ENCODE data around the gene DIAPH3.

The DIAPH3 gene

DNA sequence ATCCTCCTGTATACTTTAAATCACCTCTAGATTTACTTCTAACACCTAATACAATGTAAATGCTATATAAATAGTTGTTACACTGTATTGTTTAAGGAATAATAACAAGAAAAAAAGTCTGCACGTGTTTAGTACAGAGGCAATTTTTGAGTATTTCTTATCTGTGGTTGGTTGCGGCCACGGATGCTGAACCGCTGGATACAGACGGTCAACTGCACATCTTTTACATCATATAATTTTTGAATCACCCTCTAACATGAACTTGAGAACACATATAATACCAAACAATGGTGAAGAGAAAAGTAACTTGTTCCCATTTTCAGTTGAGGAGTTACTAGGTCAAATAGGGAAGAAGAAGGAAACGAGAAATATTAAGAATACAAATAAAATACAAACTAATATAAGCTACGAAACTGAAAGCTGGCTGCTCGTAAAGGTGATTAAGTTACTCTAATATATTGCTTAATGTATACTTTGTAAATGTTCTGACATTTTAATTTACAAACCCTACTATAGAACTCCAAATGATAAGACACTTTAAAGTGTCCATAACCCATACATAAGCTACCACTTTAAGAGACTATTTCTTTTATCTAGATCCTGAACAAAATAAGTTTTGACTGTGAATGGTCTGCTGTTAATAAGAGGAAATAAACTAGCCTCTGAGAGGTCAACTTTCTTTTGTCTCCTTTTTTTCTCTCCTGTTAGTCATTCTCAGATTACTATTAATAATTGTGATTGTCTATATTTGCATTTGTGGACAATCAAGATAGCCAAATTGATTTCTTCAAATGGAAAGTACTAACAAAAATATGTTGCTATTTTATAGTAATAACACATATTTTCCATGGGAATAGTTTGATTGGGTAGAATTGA is 457.4 kb downstream of the DIAPH3 start:
- DNase-seq: no peak

DNA sequence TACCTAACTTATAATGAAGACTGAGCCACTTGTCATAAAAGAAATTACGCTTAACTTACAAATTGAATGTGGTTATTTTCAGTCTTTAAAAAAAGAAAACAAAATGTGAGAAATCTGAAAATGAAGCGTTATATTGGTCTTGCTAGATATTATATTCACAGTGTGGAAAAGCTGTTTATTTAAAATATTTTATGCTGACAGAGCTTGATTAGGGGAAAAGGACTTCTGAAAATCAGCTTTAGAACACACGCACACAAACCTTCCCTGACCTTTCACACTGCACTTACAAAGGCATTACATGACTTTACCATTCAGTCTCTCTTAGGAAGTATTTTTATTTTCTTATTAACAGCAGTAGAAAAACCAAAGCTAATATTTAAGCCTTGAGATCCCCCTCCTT is 461.5 kb downstream of the DIAPH3 start:
- DNase-seq: no peak

DNA sequence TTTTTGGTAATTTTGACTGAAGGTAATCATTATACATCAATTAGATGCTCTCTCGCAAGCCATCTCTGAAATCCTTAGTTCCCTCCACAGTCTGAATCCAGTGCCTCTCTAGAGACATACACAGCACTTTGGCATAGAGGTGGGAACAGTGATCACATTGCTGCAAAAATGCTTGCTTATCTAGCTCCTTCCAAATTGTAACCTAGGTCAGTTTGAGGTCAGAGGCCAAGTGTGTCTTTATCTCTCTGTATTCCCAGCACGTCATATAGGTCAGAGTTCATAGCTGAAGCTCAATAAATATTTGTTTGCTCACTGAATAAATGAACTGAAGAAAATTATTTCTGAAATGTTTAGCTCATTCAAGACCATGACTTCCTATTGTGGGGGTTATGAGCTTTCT is 462.5 kb downstream of the DIAPH3 start:
- no peak for DNase-seq

DNA sequence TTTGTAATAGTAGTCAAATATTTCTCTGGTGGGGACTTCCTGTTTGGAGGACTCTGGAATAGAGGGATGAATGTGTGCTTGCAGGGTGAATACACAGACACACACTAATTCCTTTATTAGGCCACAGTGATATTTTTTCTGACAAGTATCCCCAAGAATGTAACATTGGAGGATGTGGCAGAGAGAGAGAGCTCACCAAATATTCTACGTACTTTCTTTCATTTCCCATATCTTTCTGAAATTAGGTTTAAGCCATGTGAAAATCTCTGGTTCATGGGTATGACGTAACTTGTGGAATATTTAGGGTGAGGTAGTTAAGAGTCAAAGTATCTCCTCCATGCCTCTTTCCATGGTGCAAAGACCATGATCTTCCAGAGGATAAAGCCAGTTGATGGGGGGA is 463.4 kb downstream of the DIAPH3 start:
- DNase-seq: no peak

DNA sequence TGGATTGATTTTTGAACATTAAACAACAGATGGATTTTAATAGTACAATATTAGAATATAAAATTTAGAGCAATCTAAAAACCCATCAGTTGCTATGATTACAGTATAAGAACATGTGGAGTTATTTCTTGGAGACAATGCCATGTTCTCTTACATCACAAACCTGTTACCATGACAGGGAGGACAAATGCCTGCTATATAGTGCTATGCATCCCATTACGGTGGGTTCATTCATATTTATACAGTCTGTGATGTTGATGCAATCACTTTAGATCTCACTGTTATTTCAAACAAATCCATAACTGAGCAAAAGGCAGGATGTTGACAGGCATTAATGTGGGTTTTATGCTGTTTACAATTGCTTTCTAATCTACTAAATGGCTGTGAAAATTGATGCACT is 467.5 kb downstream of the DIAPH3 start:
- DNase-seq: no peak

DNA sequence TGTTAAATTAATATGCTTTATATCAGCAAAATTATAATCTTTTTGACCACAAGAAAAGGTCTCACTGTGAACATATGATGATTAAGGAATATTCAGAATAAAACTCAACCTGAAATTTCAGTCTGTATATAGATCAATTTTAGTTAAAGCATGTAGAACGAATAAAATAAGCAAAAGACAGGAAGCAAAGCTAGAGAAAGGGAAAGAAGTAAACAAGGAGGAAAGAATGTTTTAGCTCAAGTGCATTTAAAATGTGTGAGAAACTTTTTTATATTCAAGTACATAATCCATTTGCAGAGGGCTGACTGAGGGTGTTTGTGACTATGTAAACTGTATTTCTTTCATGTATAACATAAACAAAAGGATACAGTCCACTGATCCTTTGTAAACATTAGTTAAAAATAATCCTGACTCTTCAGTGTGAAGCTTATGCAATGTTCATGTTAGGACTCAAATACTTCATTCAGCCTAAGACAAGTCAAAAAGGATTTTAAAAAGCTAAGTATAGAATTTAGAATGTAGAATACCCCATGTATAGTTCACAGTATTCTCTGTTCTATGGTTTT is 472.1 kb downstream of the DIAPH3 start:
- DNase-seq: no peak

DNA sequence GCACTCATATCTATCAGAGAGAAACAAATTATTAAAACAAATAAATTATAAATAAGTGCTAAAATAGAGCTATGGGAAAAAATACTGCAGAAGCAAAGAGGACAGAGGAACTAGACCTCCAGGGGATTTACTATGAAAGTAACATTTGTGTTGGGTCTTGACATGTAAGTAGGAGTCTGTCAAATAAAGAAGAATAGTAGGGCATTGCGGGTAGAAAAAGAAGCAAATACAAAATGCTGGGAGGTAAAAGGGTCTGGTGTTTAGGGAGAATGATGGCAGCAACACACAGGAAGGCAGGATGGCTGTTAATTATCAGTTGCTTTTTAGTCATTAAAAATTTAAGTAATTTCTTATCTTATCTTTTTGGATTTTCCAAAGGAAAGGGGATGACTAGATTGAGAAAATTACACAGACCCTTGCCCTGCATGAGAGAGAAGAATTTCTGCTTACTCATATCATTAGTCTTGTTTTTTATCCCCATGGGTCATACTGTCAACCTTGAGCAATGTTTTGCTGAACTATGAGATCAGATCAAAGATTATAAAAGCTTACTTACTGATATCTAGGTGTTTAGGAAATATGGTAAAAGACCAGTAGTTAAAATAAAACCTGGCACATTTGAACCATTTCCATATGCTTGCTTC is 472.7 kb downstream of the DIAPH3 start:
- DNase-seq: no peak

DNA sequence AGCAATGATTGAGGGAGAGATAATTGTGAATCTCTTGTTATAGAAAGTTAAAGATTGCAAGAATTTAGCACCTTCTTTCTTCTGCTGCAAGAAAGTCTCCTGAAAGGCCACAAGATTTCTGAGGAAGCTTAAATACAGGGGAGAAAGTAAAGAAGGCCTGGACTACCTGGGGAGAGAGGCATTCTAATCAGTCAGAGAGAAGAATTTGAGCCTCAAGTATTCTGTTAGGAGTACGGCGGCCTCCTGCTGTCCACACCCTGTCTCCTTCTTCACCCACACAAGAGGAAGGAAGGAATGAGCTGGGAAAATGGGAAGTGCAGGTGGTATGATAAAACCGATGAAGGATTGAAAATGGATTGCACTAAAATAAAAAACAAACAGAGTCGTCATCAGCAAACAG is 474.7 kb downstream of the DIAPH3 start:
- no peak for DNase-seq

DNA sequence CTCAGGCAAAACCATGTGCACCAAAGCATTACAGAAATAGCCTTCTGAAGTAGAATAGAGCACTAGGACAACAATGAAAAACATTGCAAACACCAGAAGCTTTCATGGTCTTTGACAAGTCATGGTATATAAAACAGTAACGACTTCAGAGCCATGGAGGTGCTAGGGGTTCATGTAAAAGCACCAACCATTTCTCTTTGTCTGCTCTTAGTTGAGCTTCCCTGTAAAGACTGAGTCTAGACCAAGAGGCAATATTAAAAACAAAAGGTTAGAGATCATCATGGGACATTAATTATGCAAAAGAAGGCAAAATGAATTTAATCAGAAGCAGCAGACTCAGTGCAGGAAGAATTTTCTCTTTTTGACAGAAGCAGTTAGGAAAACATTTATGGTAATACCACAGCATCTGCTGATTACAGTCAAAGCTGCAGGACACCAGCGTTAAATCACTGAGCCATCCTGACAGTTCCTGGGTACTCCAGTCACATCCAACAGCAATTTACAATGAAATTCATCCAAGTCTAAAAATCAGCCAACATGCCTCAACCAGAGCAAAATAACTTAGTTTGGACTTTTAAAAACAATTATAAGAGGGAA is 476.8 kb downstream of the DIAPH3 start:
- DNase-seq: no peak

DNA sequence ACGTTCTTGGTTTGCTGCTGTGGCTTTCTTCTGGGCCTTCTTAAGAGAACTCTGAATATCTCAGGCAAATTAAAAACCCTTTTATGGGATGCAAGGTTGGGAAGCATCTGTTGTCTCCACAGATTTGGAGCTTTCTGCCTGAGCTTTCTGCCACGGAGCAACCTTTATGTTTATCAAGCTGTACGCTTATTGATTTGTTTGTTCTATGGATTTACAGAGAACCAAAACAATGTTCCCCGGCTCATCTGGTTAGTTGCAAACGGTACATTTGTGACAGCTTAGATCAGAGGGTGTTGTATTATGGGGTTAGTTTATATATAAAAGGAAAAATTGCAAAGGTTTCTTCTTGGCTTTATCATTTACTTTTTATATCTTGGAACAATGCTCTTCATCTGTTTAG is 479.6 kb downstream of the DIAPH3 start:
- no peak for DNase-seq

DNA sequence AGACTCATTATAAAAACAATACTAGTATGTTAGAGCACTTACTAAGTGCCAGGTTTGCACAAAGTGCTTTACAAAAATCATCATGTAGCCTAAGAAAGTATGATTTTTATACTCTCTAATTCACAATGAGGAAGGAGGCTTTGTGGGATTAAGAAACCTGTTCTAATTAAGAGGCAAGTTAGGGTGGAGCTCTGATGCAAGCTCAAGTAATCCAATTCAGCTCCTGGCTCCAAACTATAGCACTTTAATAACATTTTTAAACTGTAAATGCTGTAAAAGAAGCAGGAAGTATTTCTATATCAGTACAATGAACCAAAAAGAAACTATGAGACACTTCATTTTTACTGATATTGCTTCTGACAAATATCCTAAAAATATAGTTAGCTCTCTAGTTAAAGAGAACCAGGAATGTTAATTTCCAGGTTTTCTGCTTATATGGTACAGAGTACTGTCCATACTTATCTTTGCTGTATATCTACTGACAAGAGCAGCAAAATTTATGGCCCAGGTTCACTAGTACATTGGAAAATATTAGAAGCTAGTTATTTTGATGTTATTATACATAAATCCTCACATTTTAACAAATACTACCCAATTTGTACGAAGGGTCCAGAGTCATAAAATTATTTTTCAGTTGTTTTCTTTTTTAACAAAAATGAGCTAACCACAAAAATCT is 482.0 kb downstream of the DIAPH3 start:
- no peak for DNase-seq

DNA sequence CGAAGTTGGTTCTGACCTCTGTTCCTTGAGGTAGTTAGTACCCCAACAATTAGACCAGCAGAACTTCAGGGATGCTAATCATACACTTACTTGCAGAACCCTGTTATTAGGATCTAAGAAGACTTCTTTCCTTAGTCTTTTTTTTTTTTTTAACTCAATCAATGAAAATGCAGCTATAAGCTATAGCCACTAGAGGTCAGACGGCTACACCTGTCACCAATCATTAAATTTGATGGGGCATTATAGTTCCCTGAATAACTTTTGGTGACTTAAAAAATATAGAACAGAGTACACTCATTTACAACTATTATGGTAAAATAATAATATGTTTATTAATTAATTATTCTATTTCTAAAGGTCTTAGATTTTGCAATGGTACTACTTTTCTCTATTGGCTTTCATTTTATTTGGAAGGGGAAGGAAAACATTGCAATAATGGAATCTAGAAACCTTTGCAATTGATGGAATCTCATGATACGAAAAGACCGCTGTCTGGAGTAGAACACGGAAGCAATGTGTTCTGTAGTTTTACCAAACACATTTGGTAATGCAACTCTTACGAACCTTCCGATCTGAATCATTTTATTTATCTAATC is 483.2 kb downstream of the DIAPH3 start:
- no peak for DNase-seq

DNA sequence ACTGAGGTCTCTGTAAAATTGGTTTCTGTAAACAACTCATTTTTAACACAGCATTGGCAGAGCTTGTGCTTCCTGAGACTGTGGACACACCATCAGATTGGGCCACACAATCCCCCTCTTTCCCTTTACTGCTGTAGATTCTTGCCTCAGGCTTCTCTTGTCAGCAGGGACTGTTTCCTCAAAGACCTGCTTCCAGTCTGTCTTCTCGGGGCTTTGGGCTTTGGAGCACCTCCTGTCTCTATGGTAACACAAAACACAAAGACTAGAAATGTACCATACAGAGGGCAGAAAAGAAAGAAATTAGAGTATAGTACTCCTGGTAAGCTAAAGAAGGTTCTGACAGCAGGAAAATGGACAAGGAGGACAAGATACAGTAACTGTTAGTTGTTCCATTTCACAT is 484.5 kb downstream of the DIAPH3 start:
- DNase-seq: no peak

DNA sequence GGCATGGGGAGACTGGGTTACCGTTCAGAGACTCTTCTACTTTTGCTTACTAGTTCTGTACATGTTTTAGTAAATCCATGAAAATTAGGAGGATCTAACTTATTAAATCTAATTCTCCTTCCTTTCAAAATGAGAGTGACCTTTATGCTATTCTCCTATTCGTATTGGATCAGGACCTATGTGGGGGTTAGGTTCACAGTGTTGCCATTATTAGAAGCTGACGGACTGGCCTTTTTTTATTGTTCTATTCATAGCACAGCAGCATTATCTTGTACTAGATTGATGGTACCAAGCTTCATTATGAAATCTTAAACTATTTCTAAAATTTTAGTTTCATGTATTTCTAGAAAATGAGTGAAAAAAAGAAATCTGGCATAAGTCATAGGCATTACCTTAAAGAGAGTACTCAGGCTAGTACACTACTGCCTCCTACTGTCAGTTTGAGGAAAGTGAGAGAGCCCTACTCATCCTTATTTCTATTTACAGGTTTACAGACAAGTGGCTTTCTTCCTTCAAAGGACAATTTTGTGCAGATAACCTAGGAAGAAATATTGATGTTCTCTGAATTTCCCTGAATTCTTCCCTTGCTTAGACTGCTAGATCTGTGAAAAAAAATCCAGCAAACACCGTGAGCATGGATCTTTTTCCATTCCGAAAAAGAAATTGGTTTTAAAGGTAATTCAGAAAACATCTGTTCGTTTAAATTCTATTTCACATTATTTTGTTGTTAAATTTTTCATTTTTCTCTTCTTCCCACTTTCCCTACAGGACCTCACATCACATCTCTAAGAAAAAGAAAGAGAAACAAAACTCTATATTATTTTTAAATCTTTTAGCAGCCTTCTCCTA is 485.5 kb downstream of the DIAPH3 start:
- peak in 1 of 2 donors; percentile 41 for DNase-seq

DNA sequence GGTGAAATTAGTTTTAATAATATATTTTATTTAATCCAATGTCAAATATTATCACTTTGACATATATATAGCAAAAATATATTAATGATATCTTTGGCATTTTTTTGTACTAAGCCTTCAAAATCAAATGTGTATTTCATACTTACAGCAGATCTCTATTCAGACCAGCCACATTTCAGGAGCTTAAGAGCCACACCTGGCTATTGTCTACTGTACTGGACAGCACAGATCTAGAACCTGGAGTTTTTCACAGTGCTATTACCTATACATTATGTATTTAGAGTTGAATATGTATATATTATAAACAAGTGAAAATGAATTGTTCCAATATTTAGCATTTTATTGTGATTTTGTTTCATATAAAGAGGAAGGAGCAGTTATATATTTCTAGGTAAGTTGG is 486.3 kb downstream of the DIAPH3 start:
- DNase-seq: no peak

DNA sequence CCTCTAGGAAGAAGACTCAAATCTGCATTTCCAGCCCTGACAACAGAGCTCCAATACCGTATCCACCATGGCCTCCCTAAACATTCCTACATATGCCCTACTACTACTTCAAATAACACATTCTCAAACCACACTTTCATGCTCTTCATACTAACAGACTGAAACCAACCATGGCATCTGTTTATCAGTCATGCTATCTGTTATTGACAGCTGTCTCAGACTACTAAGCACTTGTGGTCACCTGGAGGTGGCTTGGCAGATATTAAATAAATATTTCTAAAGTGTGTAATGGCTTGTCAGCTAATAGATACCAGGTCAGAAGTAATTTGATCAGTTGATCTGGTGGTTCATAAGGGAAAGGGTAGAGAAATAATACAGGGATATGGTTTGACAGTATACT is 489.1 kb downstream of the DIAPH3 start:
- DNase-seq: no peak

DNA sequence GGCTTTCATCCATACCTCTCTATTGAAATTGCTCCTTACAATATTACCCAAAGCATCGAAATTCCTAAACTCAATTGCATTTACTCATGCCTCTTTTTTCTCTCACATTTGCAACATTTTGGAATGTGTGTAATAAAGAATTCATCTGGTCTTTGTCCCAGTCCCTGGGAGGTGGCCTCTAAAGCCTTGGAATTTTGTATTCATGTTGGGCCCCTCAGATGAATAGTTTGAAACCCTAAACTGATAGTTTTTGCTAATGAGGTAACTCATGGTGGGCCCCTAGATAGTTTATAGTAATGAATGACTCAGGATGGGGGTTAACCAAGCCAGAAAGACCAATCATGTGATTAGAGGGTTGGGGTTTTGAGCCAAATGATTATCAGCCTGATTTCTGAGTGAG is 490.4 kb downstream of the DIAPH3 start:
- DNase-seq: no peak

DNA sequence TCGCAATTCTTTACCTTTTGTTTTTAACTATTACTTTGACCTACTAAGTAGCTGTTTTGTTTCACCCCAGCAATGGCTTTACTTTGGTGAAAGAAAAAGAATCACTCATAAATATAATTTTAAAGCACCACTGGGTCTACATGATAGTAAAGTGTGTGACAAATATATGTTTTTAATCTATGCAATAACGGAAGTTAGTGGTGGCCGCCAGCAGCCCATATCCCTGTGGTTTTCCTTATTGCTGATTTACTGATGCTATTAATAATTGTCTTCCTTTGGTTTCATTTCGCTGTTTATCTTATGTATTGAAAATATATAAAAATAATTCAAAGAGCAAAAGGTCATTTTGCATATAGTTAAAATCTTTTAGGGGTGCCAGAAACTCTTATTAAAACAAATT is 491.3 kb downstream of the DIAPH3 start:
- DNase-seq: no peak

DNA sequence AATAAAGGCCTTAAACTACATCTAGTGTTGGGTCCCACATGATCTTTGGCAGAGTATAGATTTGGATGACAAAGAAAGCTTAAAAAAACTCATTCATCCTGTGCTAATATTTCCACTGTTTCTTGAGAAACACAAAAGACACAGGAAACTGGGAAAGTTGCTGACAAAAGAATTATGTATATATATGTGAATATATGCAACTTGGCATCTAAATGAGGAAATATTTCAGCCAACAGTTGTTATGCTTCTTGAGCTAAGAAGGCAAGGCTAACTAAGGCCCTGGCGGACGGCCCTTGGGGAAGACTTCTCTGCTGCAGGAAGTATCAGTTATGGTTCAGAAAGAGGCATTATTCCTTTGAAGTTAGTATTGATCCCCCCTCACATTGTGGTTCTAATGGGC is 491.8 kb downstream of the DIAPH3 start:
- no peak for DNase-seq

DNA sequence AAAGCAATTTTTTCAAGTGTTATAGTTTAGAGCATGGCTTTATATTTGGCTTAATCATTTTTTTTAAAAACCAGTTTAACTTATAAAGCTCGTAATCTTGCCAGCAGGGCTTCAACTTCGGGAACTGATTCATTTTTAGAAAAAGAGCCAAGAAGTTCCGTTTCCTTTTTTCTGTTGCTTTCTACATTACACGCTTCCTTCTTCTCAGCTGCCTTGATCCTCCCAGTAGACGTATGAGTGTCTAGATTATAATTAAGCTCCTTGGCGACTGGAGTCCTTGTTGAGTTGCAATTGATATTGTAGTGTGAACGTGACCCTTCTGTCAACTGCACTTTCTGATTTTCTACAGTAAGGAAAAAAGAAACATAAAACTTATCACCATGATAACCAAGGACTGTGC is 497.2 kb downstream of the DIAPH3 start:
- DNase-seq: no peak

DNA sequence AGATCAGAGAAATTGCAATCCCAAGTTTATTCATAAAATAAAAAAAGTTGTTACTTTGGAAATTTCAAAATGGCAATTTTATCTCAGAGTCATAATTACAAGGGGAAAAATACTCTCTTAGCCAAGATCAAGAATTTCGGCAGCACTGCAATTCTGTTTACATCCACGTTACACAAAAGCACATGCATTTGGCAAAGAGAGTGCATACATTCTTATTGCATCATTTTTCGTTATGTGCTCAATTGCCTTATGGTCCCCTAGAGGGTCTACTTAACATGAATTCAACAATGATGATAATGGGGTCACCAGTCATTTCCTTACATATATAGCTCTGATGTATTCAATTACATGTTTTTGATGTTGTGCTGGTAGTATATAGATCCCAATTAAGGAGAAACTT is 498.0 kb downstream of the DIAPH3 start:
- no peak for DNase-seq

DNA sequence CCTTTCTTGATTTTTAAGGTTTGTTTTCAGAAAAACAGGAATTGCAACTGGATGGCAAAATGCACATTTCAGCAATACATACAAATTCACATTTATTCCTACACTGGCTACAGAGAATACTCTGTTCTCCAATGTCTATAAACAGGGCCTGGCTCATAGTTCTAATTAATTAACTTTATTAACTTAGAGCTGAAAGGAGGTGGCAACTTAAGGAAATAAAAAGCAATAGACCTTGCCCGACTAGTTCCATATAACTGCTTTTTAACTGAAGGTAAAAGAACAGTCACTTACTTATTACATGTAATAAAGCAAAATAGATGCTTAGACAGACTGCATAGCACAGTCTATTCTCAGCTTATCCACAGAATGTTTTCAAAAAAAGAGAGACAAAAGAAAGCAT is 498.5 kb downstream of the DIAPH3 start:
- no peak for DNase-seq
